Activated T-cell treated with anti-CD3 and anti-CD28 coated beads for 48 hours (primary cell): ENCODE measurements around the gene KATNB1.
A peak's percentile ranks its signal among the peaks of the same experiment; 100 is the strongest.
"Not testable (repeated sequence)": the region's sequence is repeated elsewhere in the genome, so short reads cannot be mapped to it uniquely, and the experiment has no call there.

Source experiments
- DNase-seq: peaks from one replicate; pipeline ENCODE4 v3.0.0-alpha.2; 2020; ENCODE audit warnings: low read depth

Gene KATNB1

DNA sequence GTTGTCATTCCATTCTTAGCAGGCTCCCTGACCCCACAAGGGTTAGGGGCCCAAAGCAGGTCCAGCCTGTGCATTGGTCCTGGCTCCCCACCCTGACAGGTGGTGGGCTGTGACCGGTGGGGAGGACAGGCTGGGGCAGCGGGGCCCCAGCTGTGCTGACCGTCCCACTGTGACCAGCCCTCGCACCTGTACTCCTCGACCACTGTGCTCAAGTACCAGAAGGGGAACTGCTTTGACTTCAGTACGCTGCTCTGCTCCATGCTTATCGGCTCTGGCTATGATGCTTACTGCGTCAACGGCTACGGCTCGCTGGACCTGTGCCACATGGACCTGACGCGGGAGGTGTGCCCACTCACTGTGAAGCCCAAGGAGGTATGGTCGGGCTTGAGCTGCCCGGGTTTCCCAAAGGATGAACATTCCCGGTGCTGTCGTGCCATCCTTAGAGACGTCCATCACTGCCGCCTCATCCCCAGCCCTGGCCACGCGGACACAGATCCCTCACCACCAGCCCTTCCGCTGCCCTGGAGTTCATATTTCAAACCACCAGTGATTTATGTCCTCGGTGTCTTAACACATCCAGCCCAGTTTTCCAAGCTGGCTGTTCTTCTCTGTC, 33.7 kb upstream of the KATNB1 start:
- DNase-seq, result no peak

DNA sequence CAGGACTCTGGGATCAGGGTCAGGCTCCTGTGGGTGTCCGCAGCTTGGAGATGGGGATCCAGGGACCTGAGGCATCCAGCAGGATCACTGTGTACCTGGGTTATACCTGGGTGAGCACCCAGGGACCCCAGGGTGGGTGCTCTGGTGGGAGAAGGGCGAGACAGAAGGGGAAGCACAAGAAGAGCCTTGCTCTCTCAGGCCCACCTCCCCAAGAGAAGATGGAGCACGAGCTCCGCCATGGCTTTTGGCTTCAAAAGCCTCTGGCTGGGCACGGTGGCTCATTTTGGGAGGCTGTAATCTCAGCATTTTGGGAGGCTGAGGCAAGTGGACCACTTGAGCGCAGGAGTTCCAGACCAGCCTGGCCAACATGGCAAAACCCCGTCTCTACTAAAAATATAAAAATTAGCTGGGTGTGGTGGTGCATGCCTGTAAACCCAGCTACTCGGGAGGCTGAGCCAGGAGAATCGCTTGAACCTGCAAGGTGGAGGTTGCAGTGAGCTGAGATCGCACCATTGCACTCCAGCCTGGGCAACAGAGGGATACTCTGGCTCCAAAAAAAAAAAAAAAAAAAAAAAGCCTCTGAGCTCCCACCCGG, 32.1 kb upstream of the KATNB1 start:
- DNase-seq, result no peak

DNA sequence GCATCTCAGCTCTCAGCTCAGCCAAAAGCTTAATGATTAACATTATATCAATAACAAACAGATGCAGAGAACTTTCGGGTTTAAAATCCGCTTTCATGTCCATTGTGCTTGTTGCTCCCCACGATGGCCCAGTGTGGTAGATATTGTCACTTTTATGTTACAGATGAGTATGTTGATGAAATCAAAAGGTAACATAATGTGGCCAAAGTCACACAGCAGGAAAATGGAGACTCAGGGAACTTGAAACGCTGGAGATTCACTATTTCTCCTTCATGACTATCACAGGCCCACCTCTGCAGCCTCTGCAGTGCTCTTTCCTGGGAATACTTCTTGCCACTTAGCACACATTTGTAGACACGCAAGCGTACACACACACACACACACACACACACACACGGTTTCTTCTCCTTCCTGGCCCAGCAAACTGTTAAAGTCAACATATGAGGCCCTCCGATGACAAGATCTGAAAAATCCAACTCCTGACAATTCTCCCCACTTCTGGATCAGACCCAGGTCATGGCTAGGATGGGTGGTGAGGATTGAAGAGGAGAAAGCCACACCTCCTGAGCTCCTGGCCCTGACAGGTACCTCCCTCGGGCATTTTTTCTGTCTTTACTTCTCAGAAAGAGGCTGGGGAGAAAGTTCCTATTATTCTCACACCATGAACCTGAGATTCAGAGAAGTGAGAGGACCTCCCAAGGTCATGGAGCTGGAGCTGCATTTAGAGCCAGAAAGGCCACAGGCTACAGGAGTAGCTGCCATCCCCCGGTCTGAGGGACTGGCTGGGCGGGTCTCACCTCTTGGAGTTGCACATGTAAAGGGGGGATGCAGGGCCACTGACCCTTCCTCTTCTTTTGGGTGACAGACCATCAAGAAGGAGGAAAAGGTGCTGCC, 31.3 kb upstream of the KATNB1 start:
- DNase-seq, result no peak

DNA sequence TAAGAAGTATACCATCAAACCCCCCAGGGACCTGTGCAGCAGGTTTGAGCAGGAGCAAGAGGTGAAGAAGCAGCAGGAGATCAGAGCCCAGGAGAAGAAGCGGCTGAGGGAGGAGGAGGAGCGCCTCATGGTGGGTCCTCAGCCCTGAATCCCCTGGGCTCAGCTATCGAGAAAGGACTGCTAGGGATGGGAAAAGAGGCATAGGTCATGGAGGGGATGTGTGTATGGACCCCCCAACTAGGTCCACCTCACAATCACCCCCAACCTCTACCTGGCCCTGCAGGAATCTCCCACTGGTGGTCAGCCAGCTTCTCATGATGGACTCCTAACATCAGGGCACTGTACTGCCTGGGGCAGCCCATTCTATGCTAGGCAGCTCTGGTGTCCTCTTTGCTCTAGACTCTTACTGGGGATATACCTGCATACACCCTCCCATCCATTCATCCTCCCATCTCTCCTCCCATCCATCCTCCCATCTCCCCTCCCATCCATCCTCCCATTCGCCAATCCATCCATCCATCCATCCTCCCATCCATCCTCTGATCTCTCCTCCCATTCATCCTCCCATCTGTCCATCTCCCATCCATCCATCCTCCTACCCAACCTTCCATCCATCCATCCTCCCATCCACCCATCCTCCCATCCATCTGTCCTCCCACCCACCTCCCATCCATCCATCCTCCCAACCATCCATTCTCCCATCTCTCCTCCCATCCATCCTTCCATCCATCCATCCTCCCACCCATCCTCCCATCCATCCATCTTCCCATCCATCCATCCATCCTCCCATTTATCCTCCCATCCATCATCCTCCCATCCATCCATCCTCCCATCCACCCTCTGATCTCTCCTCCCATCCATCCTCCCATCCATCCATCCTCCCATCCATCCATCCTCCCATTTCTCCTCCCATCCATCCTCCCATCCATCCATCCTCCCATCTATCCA, 30.4 kb upstream of the KATNB1 start:
- DNase-seq, result no peak

DNA sequence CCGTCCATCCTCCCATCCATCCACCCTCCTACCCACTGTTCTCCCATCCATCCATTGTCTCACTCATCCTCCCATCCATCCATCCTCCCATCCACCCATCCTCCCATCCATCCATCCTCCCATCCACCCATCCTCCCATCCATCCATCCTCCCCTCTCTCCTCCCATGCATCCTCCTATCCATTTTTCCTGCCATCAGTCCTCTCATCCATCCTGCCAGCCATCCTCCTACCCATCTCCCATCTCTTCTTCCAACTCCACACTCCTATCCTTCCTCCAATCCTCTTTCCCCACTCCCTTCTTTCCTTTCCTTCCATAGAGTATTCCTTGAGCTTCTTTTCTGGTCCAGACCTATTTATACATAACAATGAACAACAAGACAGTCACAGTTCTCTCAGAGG, 28.9 kb upstream of the KATNB1 start:
- no peak for DNase-seq

DNA sequence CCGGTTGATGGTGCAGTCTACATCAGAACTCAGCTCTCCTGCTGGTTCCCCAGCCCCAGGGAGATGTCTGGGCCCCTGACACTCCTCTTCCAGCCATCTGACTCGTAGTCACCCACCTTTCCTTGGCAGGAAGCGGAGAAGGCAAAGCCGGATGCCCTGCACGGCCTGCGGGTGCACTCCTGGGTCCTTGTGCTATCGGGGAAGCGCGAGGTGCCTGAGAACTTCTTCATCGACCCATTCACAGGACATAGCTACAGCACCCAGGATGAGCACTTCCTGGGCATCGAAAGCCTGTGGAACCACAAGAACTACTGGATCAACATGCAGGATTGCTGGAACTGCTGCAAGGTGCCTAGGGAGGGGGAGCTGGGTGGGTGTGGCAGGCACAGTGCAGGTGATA, 28.2 kb upstream of the KATNB1 start:
- no peak for DNase-seq

DNA sequence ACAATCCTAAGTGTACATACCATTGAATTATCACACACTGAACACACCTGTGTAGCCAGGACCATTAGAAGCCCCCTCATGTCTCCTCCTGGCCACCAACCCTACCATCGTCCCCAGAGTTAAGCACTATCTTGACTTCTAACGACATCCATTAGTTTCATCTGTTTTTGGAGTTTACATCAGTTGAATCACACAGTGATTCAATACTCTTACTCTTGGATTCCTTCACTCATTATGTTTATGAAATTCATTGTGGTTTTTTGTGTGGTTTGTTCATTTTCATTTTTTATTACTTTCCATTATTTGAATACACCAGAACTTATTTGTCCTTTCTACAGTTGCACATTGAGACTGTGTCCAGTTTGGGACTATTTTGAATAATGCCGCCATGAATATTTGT, 27.4 kb upstream of the KATNB1 start:
- no peak for DNase-seq

DNA sequence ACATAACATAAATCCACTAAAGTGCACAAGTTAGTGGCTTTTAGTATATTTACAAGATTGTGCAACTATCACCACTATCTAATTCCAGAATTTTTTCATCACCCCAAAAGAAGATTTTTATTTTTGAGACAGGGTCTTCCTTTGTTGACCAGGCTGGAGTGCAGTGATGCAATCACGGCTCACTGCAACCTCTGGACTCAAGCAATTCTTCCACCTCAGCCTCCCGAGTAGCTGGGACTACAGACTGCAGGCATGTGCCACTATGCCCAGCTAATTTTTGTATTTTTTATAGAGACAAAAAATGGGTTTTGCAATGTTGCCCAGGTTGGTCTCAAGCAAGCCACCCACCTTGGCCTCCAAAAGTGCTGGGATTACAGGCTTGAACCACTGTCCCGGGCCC, 25.9 kb upstream of the KATNB1 start:
- no peak for DNase-seq

DNA sequence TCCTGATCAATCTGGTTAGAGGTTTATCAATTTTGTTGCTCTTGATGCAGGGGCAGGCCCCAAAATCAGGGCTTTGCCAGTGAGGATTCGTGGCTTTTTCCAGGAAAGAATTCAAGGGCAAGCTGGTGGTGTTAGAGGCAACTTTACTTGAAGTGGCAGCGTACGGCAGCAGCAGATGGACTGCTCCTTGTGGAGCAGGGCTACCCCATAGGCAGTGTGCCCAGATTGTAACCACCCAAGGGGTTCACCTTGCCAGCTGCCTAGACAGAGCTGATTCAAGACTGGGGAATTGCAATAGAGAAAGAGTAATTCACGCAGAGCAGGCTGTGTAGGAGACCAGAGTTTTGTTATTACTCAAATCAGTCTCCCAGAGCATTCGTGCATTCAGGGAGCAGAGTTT, 24.2 kb upstream of the KATNB1 start:
- DNase-seq, result no peak

DNA sequence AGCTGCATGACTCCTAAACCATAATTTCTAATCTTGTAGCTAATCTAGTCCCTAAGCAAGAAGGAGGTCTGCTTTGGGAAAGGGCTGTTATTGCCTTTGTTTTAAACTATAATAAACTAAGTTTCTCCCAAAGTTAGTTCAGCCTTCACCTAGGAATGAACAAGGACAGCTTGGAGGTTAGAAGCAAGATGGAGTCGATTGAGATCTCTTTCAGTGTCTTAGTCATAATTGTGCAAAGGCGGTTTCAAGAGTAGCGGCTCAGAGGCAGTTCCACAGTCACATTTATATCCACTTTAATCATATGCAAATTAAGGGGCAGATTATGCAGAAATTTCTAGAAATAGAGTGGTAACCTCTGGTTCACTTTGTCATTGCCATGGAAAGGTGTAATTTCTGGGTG, 23.6 kb upstream of the KATNB1 start:
- DNase-seq, result no peak

DNA sequence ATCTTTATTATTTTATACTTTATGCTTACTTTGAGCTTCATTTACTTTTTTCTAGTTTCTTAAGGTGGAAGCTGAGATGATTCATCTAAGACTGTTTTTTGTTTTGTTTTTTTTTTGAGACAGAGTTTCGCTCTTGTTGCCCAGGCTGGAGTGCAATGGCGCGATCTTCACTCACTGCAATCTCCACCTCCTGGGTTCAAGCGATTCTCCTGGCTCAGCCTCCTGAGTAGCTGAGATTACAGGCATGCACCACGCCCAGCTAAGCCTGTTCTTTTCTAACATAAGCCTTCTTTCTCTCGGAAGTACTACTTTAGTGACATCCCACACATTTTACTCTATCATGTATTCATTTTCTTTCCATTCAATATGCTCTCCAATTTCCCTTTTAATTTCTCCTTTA, 23.0 kb upstream of the KATNB1 start:
- not testable (repeated sequence) for DNase-seq

DNA sequence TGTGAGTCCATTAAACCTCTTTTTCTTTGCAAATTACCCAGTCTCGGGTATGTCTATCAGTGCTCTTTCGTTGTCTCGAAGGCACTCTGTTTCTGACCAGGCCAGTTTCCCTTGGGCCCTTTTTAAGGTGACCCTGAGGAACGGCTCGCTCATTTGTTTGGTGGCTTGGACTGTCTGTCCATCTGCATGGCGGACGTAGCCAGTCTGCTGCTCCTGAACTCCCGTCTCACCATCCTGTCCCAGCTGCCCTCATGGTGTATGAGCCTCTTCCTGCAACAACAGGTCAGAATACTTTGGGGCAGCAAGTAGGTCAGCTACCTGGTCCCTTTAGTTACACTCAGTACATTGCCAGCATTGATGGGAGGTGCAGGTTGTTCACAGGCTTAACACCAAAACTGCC, 22.0 kb upstream of the KATNB1 start:
- no peak for DNase-seq

DNA sequence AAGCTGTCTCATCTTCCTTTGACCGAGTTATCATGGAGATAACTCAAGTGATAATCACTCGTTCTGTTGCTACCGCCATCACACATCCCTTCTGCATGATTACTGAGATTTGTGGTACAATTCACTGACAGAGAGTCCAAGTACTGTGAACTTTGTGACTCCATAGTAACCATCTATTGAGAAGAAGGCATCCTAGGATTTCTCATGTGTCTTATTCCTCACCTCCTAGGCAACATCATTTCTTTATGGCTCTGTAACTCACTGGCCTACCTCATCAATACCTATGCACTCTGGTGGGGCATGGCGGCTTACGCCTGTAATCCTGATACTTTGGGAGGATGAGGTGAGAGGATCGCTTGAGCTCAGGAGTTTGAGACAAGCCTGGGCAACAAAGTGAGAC, 21.5 kb upstream of the KATNB1 start:
- no peak for DNase-seq

DNA sequence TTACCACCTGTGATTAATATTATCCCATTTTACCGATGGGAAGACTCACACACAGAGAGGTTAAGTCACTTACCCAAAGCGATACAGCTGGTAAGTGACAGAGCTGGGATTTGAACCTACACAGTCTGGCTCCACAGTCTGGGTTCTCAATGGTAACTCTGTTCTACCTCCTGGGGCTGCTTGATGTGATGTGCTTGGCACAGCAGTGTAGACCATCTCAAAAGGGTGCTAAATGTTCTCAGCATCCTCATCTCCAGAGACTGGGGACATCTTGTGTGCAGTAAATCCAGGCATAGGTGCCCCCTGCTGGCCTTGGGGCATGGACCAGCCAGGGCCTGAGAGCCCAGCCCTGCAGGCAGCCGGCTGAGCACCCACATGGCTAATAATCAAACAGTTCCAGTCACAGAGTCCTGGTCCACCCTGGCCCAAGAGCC, 15.4 kb upstream of the KATNB1 start:
- DNase-seq, result peak; percentile 44

DNA sequence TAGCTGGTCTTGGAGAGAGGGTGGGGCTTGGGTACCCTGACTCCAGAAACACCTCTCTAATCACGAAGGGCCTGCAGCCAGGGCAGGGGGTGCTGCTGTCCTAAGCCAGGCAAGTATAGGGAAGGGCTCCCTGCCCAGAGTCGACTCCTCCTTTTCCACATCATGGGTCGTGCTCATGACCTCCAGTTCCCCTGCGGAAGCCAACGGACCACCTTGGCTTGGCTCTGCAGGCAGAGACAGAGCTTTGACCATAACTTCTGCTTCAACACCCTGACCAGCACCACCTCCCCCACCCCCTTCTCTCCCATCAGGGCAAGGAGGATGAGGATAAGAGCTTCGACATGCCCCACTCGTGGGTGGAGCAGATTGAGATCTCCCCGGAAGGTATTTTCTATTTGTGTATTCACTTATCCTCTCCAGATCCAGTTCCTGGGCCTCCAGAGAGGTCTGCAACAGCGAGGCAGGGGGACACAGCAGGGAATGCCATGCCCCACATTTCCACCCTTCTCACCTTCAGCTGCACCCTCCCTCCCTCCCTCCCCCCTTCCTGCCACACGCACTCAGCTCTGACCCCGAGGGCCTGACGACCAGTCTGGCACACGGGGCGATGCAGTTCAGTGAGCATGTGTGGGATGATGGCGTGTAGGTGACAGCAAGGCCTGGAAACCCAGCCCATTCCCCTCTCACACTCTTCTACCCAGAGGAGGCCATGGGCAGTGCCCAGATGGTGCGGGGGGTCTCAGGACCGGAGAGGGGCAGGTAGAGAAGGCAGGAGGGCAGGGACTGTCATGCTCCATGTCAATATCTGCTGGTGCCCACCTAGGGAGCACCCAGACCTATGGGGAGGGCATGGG, 14.0 kb upstream of the KATNB1 start:
- DNase-seq, result no peak

DNA sequence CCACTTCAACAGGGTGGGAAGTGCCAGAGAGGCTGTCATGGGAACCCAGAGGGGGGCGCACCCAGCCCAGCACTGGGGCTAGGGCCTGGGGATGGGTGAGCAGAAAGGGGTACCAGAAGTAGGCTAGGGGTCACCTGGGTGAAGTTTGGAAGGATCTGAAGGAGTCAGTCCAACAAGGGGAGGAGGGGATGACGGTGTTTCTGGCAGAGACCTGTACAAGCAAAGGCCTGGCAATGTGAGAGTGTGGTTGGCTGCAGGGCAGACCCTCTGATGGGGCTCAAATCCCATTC, 13.4 kb upstream of the KATNB1 start:
- no peak for DNase-seq

DNA sequence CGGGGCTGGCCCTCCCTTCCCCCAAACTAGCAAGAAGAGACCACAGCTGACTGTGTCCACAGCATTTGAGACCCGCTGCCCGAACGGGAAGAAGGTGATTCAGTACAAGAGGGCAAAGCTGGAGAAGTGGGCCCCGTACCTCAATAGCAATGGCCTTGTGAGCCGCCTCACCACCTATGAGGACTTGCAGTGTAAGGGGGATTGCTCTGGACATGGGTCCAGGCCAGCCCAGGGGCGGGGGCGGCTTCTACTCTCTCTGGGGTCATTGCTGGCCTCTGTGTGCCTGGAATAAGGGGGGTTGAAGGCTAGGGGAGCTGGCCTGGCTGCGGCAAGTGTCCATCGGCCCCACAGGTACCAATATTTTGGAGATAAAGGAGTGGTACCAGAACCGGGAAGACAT, 12.9 kb upstream of the KATNB1 start:
- DNase-seq, result no peak

DNA sequence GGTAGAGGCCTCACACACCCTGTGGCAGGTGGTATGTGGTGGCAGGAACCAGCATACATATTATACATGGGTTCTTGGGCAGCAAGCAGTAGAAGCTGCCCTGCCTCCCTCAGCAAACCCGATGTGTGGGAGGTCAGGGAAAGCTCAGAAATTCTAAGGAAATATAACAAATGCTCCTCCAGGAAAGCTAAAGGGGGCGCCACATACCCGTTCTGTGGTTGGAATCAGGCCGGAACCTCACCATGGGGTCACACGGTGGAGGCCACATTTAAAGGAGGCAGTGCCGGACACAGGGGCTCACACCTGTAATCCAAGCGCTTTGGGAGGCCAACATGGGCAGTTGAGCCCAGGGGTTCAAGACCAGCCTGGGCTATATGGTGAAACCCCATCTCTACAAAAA, 12.4 kb upstream of the KATNB1 start:
- DNase-seq, result no peak

DNA sequence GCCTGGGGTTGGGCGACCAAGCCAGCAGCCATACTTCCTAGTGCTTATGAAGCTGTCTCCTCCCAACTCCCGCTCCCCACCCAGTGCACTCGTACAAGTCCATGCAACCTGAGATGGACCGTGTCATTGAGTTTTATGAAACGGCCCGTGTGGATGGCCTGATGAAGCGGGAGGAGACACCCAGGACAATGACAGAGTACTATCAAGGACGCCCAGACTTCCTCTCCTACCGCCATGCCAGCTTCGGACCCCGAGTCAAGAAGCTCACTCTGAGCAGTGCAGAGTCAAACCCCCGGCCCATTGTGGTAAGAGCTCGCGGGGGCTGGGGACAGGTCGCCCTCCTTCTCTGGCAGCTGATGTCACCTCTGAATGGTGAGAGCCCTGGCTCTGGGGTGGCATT, 11.0 kb upstream of the KATNB1 start:
- no peak for DNase-seq

DNA sequence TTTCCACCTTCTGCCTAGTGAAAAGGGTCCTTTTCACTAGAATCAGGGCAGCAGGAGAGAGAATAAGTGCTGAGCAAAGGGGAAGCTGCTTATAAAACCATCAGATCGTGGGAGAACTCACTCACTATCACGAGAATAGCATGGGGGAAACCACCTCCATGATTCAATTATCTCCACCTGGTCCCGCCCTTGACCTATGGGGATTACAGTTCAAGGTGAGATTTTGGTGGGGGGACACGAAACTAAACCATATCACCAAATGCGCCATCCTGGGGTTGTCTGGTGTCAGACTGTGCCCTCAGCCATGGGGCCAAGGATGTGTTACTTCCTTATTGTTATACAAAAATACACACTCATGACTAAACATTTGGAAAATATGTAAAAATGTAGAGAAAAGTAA, 10.4 kb upstream of the KATNB1 start:
- DNase-seq, result no peak

DNA sequence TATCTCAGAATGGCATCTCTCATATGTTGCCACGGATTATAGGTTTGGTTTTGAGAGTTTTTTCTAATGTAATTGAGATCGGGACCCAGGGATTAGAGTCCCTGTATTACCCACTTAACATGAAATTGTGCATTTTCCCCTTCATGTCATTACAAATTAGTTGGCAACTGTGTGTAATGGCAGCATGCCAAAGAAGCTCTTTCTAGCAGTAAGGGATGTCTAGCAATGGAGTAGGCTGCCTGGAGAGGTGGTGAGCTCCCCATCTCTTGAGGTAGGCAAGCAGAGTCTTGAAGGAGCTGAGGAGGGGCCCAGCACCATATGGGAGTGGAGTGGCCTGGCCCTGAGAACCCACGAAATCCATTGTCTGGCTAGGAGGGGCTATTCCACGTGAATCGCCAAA, 10.0 kb upstream of the KATNB1 start:
- DNase-seq, result no peak

DNA sequence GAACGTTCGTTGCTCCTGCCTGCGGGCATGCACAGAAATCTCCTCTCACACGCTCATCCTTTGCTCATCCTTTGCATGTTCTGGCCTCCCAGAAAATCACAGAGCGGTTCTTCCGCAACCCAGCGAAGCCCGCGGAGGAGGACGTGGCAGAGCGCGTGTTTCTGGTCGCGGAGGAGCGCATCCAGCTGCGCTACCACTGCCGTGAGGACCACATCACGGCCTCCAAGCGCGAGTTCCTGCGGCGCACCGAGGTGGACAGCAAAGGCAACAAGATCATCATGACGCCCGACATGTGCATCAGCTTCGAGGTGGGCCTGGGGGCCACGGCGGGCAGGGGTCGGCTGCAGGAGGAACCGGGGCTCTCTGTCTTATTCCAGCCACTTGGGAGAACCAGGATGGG, 9.6 kb upstream of the KATNB1 start:
- DNase-seq, result no peak
